ENCODE measurements around the gene POLG2. TPM values are rescaled to one million over a fixed set of nuclear protein-coding genes. Genes with fewer than 3 reads are reported as not detected.

POLG2 gene
- total RNA-seq, 1 experiment from 2014 or later = 51.5 TPM

DNA sequence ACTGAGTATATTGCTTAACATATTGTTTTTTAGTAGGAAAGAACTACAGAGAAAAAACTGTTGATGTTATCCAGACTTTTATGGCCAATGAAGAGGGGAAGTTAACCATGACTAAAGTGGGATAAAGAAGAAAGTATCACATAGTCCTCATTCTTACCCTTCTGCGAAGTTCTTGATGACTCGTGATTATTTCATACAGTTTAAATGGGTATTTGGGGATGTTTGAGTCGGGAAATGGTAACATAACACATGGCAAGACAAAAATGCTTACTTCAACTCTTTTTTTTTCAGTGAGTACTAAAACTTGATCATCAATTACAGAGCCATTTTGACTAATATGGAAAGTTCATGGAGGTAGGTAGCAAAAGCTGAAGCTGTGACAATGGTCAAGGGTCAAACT lies 4.9 kb downstream of the POLG2 start (continued):
- TF ChIP-seq, protein P1, sequence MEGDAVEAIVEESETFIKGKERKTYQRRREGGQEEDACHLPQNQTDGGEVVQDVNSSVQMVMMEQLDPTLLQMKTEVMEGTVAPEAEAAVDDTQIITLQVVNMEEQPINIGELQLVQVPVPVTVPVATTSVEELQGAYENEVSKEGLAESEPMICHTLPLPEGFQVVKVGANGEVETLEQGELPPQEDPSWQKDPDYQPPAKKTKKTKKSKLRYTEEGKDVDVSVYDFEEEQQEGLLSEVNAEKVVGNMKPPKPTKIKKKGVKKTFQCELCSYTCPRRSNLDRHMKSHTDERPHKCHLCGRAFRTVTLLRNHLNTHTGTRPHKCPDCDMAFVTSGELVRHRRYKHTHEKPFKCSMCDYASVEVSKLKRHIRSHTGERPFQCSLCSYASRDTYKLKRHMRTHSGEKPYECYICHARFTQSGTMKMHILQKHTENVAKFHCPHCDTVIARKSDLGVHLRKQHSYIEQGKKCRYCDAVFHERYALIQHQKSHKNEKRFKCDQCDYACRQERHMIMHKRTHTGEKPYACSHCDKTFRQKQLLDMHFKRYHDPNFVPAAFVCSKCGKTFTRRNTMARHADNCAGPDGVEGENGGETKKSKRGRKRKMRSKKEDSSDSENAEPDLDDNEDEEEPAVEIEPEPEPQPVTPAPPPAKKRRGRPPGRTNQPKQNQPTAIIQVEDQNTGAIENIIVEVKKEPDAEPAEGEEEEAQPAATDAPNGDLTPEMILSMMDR (IDR thresholded peaks at IDR 0.05 in 2 of 3, conservative IDR thresholded peaks at IDR 0.05 in 1 of 3; ENCODE audit: borderline replicate concordance in 1 of 3, insufficient read depth in 1 of 3, low read depth in 2 of 3, low read length in 2 of 3) = no peak
- TF ChIP-seq CBX3 (IDR thresholded peaks at IDR 0.05; ENCODE audit: low read depth) (no peak), SP1 (IDR thresholded peaks at IDR 0.05; ENCODE audit: low read depth) (no peak), EGR1 (IDR thresholded peaks at IDR 0.05; ENCODE audit: low read depth) (no peak)
- TF ChIP-seq, protein P2, sequence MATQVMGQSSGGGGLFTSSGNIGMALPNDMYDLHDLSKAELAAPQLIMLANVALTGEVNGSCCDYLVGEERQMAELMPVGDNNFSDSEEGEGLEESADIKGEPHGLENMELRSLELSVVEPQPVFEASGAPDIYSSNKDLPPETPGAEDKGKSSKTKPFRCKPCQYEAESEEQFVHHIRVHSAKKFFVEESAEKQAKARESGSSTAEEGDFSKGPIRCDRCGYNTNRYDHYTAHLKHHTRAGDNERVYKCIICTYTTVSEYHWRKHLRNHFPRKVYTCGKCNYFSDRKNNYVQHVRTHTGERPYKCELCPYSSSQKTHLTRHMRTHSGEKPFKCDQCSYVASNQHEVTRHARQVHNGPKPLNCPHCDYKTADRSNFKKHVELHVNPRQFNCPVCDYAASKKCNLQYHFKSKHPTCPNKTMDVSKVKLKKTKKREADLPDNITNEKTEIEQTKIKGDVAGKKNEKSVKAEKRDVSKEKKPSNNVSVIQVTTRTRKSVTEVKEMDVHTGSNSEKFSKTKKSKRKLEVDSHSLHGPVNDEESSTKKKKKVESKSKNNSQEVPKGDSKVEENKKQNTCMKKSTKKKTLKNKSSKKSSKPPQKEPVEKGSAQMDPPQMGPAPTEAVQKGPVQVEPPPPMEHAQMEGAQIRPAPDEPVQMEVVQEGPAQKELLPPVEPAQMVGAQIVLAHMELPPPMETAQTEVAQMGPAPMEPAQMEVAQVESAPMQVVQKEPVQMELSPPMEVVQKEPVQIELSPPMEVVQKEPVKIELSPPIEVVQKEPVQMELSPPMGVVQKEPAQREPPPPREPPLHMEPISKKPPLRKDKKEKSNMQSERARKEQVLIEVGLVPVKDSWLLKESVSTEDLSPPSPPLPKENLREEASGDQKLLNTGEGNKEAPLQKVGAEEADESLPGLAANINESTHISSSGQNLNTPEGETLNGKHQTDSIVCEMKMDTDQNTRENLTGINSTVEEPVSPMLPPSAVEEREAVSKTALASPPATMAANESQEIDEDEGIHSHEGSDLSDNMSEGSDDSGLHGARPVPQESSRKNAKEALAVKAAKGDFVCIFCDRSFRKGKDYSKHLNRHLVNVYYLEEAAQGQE (IDR thresholded peaks at IDR 0.05; ENCODE audit: low read depth) = no peak

DNA sequence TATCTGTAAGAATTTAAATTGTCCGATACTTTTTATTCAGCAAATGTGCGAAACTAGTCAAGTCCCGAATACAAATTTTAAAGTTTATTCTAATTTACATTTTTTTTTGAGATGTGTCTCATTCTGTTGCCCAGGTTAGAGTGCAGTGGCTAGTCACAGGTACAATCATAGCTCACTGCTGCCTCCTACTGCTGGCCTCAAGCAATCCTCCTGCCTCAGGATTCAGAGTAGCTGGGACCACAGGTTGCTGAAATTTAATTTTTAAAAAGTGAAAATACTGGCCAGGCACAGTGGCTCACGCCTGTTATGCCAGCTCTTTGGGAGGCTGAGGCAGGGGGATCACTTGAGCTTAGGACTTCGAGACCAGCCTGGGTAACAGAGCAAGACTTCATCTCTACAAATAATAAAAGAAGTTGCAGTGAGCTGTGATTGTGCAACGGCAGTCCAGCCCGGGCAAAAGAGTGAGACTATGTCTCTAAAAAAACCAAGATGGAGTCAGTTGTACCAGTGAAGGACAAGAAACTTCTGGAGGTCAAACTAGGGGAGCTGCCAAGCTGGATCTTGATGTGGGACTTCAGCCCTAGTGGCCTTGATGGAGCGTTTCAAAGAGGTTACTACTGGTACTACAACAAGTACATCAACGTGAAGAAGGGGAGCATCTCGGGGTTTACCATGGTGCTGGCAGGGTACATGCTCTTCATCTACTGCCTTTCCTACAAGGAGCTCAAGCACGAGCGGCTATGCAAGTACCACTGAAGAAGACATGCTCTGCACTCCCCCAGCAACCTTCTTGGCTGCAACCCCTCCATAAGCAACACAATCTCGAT lies 5.6 kb downstream of the POLG2 start:
- Histone ChIP-seq H3K4me1 (ENCODE audit: control insufficient read depth in 1 of 2, insufficient read depth in 2 of 2, low read length in 2 of 2) (peaks cover 4 to 8% of the 10 kb centered on the region in 2 experiments; a peak in 2 of 4 replicates), H3K4me3 (replicated peaks in 1 of 2; ENCODE audit: low read depth in 1 of 2, low read length in 2 of 2) (no peak overlapping the region), H3K36me3 (ENCODE audit: control insufficient read depth in 1 of 2, insufficient read depth in 2 of 2, low read length in 2 of 2) (peaks cover 31 to 39% of the 10 kb centered on the region in 2 experiments), H3K4me2 (ENCODE audit: low read length) (no peak overlapping the region), H3K79me2 (ENCODE audit: insufficient read depth, low read length) (peaks cover 53% of the 10 kb centered on the region), H4K20me1 (ENCODE audit: insufficient read depth) (no peaks in the 10 kb centered on the region), H3K27me3 (ENCODE audit: insufficient read depth, low read length) (no peaks in the 10 kb centered on the region), H3K27ac (ENCODE audit: low read depth, low read length) (no peak overlapping the region), H3K9ac (ENCODE audit: low read length) (no peak overlapping the region), H3K9me3 (ENCODE audit: control insufficient read depth in 1 of 2, insufficient read depth in 1 of 2, low read depth in 1 of 2, low read length in 2 of 2) (no peaks in the 10 kb centered on the region), H3K9me2 (ENCODE audit: insufficient read depth) (no peaks in the 10 kb centered on the region), H2AFZ (ENCODE audit: low read depth, low read length, poor library complexity, severe bottlenecking) (no peak overlapping the region)
- RAD21 ChIA-PET (ENCODE audit: low non-redundant PET in 1 of 2, low total read pairs in 2 of 2, uncharacterized antibody in 2 of 2, unreplicated experiment in 2 of 2) = interaction anchor here (0.7 to 1.3 kb wide), 5 partner anchors 19 to 72 kb away, joined by 3 to 19 read pairs (median 6); no protein-coding TSS in a partner anchor
- no peak for DNase-seq (ENCODE audit: low read depth, low spot score)
- POLR2A ChIA-PET = interaction anchor here (0.6 to 8.5 kb wide), 5 partner anchors 12 to 93 kb away, joined by 3 to 119 read pairs (median 3); partner anchors contain the start of genes CEP95 and DDX5
- intact Hi-C loops (cut with micrococcal nuclease) = loop anchor here (1.0 to 10.0 kb wide), 3 partner anchors 71 to 346 kb away; no protein-coding TSS in a partner anchor
- ATAC-seq = peak; percentile 93
- no TSS peak for BruUV-seq (replicated peaks)
- CTCF ChIA-PET = interaction anchor here (0.6 to 4.7 kb wide), 20 partner anchors 9 to 164 kb away, joined by 3 to 168 read pairs (median 6); partner anchors contain the start of genes CEP95 and DDX5
- TF ChIP-seq EZH2 (IDR thresholded peaks at IDR 0.05) (no peak), POLR2AphosphoS5 (IDR thresholded peaks at IDR 0.05; ENCODE audit: low read depth, low read length) (no peak), ZFX (IDR thresholded peaks at IDR 0.05) (no peak), SP1 (IDR thresholded peaks at IDR 0.05; ENCODE audit: low read depth) (no peak), RAD21 (IDR thresholded peaks at IDR 0.05; ENCODE audit: low read depth) (peak; percentile 88), POLR2A (IDR thresholded peaks at IDR 0.05; ENCODE audit: borderline replicate concordance, extremely low read depth, insufficient read depth, insufficient read length) (no peak), TCF7L2 (IDR thresholded peaks at IDR 0.05; ENCODE audit: borderline replicate concordance, extremely low read depth, insufficient read depth, insufficient read length) (no peak), ZNF274 (IDR thresholded peaks at IDR 0.05; ENCODE audit: low read depth, low read length) (no peak)
- TF ChIP-seq, protein P3, sequence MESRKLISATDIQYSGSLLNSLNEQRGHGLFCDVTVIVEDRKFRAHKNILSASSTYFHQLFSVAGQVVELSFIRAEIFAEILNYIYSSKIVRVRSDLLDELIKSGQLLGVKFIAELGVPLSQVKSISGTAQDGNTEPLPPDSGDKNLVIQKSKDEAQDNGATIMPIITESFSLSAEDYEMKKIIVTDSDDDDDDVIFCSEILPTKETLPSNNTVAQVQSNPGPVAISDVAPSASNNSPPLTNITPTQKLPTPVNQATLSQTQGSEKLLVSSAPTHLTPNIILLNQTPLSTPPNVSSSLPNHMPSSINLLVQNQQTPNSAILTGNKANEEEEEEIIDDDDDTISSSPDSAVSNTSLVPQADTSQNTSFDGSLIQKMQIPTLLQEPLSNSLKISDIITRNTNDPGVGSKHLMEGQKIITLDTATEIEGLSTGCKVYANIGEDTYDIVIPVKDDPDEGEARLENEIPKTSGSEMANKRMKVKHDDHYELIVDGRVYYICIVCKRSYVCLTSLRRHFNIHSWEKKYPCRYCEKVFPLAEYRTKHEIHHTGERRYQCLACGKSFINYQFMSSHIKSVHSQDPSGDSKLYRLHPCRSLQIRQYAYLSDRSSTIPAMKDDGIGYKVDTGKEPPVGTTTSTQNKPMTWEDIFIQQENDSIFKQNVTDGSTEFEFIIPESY (IDR thresholded peaks at IDR 0.05; ENCODE audit: extremely low read depth, insufficient replicate concordance, low read length) = no peak
- TF ChIP-seq, protein P4, sequence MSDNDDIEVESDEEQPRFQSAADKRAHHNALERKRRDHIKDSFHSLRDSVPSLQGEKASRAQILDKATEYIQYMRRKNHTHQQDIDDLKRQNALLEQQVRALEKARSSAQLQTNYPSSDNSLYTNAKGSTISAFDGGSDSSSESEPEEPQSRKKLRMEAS (IDR thresholded peaks at IDR 0.05) = no peak
